H1 (cell line): ENCODE measurements around the gene FECH. TPM values are rescaled to one million over a fixed set of nuclear protein-coding genes. Genes with fewer than 3 reads are reported as not detected.

Experiments
- ASH2L ChIP-seq: fragments of 200-600, 300-600 bp; sonication (generic); IDR thresholded peaks from one replicate; pipeline ENCODE4 v1.7.1; 2017; ENCODE audit warnings: low read length
- CREB1 ChIP-seq: IDR thresholded peaks from 2 replicates; pipeline ENCODE4 v1.6.1; 2012; ENCODE audit warnings: inconsistent platforms
- polyA plus RNA-seq, 7 experiments: library from polyadenylated mRNA; depleted of rRNA in 3 of 7; stranded (reverse) in 5 of 7; unstranded in 2 of 7; fragments of >200 nt in 5 of 7; fragments of 200-250 nt in 2 of 7; gene quantifications; 1 replicate in 5 of 7; 2 replicates in 1 of 7; 4 replicates in 1 of 7; pipeline versions ENCODE4 v1.2.1 to v1.2.3, GENCODE V29; 2011 to 2013; ENCODE audit warnings: missing spikeins in 2 of 7, mixed read lengths in 2 of 7
- total RNA-seq: library from RNA; stranded (reverse); fragmentation: NEBNext Ultra II Directional; extraction: Animal tissue kit (Norgen Biotek cat#: 25700); gene quantifications from 2 replicates; pipeline ENCODE4 v1.2.1, GENCODE V29; 2021

The FECH gene
- total and polyA plus RNA-seq, 2 of the 8 experiments (the other 6 are each of a cell fraction or from before 2014, with no cell fraction given), result 13.1 to 26.6 TPM

- TF ChIP-seq CREB1 (no peak), ASH2L (no peak)
- TF ChIP-seq, all 59 proteins: peak for 2
These were observed 24.6 kb downstream of the FECH start (continued) for GRCh38 chr18:57561728-57562423.
